Lower leg skin (tissue), 4 donors: ENCODE measurements around the gene CFAP299. TPM values are rescaled to one million over a fixed set of nuclear protein-coding genes. Genes with fewer than 3 reads are reported as not detected.

Source experiments
- DNase-seq, 2 donors: peaks; one replicate each; pipeline ENCODE4 v3.0.0-alpha.2; 2019; ENCODE audit warnings: low spot score in 2 of 2
- H3K4me3 ChIP-seq: fragments of 200-600 bp; sonication (generic); 2 replicates; pipeline ENCODE4 v1.5.1; 2017; ENCODE audit warnings: mild to moderate bottlenecking, low read depth; ENCODE audit not compliant: poor library complexity, severe bottlenecking
- CTCF ChIP-seq, 3 donors: fragments of 450-650 bp; IDR thresholded peaks; one replicate each; pipeline ENCODE4 v1.5.1; 2016; ENCODE audit warnings: antibody characterized with exemption in 3 of 3, mild to moderate bottlenecking in 3 of 3, moderate library complexity in 2 of 3
- POLR2A ChIP-seq, 2 donors: fragments of 450-650 bp; IDR thresholded peaks; one replicate each; pipeline ENCODE4 v1.6.1; 2016 to 2017; ENCODE audit warnings: antibody characterized with exemption in 2 of 2, mild to moderate bottlenecking in 1 of 2, moderate library complexity in 1 of 2
- whole genome bisulfite sequencing, 2 donors: methylation state at CpG; one replicate each; pipeline ENCODE4 v1.1.5; 2018; 5-methylcytosine and 5-hydroxymethylcytosine counted together
- intact Hi-C: fragments of 100-400 bp; cut with DNase I; formaldehyde crosslinking; loops from one replicate; pipeline ENCODE4 v1.15.0; 2023; ENCODE audit warnings: low total_unique reads
- total RNA-seq, 4 donors: library from RNA; depleted of rRNA; stranded (reverse); fragments of >200 nt; gene quantifications; one replicate each; pipeline ENCODE4 v1.1.0, GENCODE V29; 2016

CFAP299 gene
- total RNA-seq, 4 donors from 2014 or later, result not detected

- intact Hi-C loops, result no loop called here
These were observed 631.8 kb downstream of the CFAP299 start for GRCh38 chr4:80967346-80967745.

GRCh38 chr4:80980239-80980638 is 644.7 kb downstream of the CFAP299 start:
- intact Hi-C loops, result no loop called here
- TF ChIP-seq CTCF (IDR thresholded peaks at IDR 0.05) (no peak), POLR2A (IDR thresholded peaks at IDR 0.05) (no peak)
- DNase-seq, result no peak
- 69 to 71% methylated on average over 3 of the region's 3 CpGs for WGBS, 2 donors
- H3K4me3 ChIP-seq, result no peak overlapping the region

More at GRCh38 chr4:80967346-80967745, 631.8 kb downstream of the CFAP299 start:
- H3K4me3 ChIP-seq, result no peak overlapping the region
- TF ChIP-seq CTCF (IDR thresholded peaks at IDR 0.05), result no peak
- peak in 1 of 2 donors; percentile 15 for DNase-seq
- WGBS, 2 donors, result 74 to 79% methylated on average over 4 of the region's 4 CpGs

- intact Hi-C loops, result no loop called here
- DNase-seq, result no peak
- H3K4me3 ChIP-seq, result no peak overlapping the region
- TF ChIP-seq CTCF (IDR thresholded peaks at IDR 0.05) (no peak), POLR2A (IDR thresholded peaks at IDR 0.05) (no peak)
These were observed 650.5 kb downstream of the CFAP299 start for GRCh38 chr4:80986011-80986410.

- TF ChIP-seq POLR2A (IDR thresholded peaks at IDR 0.05) (no peak), CTCF (IDR thresholded peaks at IDR 0.05) (no peak)
- H3K4me3 ChIP-seq, result no peak overlapping the region
- intact Hi-C loops, result loop anchor here (10.0 kb wide), 1 partner anchor 625 kb away; no protein-coding TSS in a partner anchor
- DNase-seq, result peak in 1 of 2 donors; percentile 20
- 4 to 7% methylated on average over 2 of the region's 2 CpGs for WGBS, 2 donors
These were observed 654.5 kb downstream of the CFAP299 start for GRCh38 chr4:80989921-80990544.

- intact Hi-C loops, result loop anchor here (10.0 kb wide), 1 partner anchor 626 kb away; no protein-coding TSS in a partner anchor
- no peak for TF ChIP-seq CTCF (IDR thresholded peaks at IDR 0.05)
- no peak for TF ChIP-seq POLR2A (IDR thresholded peaks at IDR 0.05)
- no peak for DNase-seq
- H3K4me3 ChIP-seq, result no peak overlapping the region
- 73 to 76% methylated on average over 2 of the region's 2 CpGs for WGBS, 2 donors
These were observed 655.3 kb downstream of the CFAP299 start for GRCh38 chr4:80990851-80991250.

GRCh38 chr4:80999943-81000342 is 664.4 kb downstream of the CFAP299 start:
- intact Hi-C loops, result loop anchor here (10.0 kb wide), 1 partner anchor 635 kb away; no protein-coding TSS in a partner anchor
- DNase-seq, result no peak
- WGBS, 2 donors, result 89 to 90% methylated on average over 3 of the region's 3 CpGs
- no peak overlapping the region for H3K4me3 ChIP-seq
- TF ChIP-seq CTCF (IDR thresholded peaks at IDR 0.05) (no peak), POLR2A (IDR thresholded peaks at IDR 0.05) (no peak)
